Thyroid gland (tissue), 4 donors: ENCODE measurements around the gene SCN2B.

ENCODE experiments used
- CTCF ChIP-seq, 6 experiments: fragments of 200-600 bp in 3 of 6; fragments of 450-650 bp in 3 of 6; sonication (generic) in 3 of 6; IDR thresholded peaks; one replicate each; pipeline ENCODE4 v1.5.1; 2016 to 2019; ENCODE audit warnings: antibody characterized with exemption in 6 of 6, mild to moderate bottlenecking in 2 of 6, inconsistent platforms in 1 of 6, moderate library complexity in 1 of 6
- POLR2A ChIP-seq, 2 donors: fragments of 450-650 bp; IDR thresholded peaks; one replicate each; pipeline ENCODE4 v1.6.1; 2017; ENCODE audit warnings: antibody characterized with exemption in 2 of 2, mild to moderate bottlenecking in 2 of 2, moderate library complexity in 1 of 2

- TF ChIP-seq CTCF (IDR thresholded peaks at IDR 0.05) (no peak), POLR2A (IDR thresholded peaks at IDR 0.05) (no peak)
Measured at GRCh38 chr11:118161786-118162185, 14.7 kb downstream of the SCN2B start.
